ENCODE measurements around the gene NFIL3.

The NFIL3 gene

DNA sequence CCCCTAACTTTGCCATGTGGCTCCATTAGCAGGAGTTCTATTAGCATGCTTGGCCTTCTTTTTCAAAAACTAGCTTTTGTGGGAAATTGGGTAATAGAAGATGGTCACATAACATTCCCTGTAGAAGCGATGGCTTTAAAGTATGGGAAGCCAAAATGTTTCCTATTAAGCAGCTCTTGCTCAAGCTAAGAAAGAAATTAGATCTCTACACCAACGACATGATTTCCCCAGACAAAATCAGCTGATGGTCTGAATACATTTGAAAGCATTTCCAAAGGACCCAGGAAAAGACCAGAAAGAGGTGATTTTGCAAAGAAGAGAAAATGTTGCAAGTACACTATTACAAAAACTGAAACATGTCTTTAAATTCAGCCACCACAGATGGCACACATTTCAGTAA lies 4.8 kb upstream of the NFIL3 start:
- TF ChIP-seq CTCF (conservative IDR thresholded peaks at IDR 0.05; ENCODE audit: low read depth, low read length) = no peak
- no peak for DNase-seq (ENCODE audit: low read depth)
- H3K4me3 ChIP-seq (ENCODE audit: low read length) = no peak overlapping the region

GRCh38 chr9:91427873-91428272 lies 4.2 kb upstream of the NFIL3 start:
- TF ChIP-seq CTCF (conservative IDR thresholded peaks at IDR 0.05; ENCODE audit: low read depth, low read length) = no peak
- no peak for DNase-seq (ENCODE audit: low read depth)
- H3K4me3 ChIP-seq (ENCODE audit: low read length) = no peak overlapping the region

DNA sequence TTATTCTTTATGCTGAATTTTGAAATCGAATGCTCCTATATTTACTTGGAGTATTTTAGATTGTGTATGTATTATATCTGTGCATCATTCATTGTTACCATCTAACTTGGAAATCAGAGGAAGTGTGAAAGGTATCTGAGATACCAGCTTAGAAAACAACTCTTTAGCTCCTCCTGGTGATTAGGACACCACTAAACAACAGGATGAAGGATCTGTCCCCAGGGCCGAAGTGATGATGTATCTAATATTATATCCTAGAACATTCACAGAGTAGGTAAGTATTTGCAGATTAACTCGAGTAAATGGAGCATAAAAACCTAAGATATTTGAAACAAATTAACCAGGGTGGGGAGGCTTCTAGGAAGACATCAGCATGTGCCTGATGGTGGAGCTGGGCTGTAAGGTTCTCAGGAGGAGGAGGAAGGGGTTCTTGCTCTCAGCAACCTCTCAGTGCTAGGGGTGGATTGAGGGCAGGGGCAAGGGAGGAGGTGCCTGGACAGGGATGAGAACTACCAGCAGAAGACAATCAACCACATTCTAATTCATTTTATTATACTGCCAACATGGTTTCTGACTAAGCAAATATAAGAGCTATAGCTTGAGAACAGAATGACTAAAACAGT lies 2.6 kb upstream of the NFIL3 start:
- no peak for DNase-seq (ENCODE audit: low read depth)
- TF ChIP-seq CTCF (conservative IDR thresholded peaks at IDR 0.05; ENCODE audit: low read depth, low read length) = peak; percentile 50
- H3K4me3 ChIP-seq (ENCODE audit: low read length) = no peak overlapping the region

GRCh38 chr9:91425271-91425670 lies 1.6 kb upstream of the NFIL3 start:
- no peak for DNase-seq (ENCODE audit: low read depth)
- no peak for TF ChIP-seq CTCF (conservative IDR thresholded peaks at IDR 0.05; ENCODE audit: low read depth, low read length)
- no peak overlapping the region for H3K4me3 ChIP-seq (ENCODE audit: low read length)

DNA sequence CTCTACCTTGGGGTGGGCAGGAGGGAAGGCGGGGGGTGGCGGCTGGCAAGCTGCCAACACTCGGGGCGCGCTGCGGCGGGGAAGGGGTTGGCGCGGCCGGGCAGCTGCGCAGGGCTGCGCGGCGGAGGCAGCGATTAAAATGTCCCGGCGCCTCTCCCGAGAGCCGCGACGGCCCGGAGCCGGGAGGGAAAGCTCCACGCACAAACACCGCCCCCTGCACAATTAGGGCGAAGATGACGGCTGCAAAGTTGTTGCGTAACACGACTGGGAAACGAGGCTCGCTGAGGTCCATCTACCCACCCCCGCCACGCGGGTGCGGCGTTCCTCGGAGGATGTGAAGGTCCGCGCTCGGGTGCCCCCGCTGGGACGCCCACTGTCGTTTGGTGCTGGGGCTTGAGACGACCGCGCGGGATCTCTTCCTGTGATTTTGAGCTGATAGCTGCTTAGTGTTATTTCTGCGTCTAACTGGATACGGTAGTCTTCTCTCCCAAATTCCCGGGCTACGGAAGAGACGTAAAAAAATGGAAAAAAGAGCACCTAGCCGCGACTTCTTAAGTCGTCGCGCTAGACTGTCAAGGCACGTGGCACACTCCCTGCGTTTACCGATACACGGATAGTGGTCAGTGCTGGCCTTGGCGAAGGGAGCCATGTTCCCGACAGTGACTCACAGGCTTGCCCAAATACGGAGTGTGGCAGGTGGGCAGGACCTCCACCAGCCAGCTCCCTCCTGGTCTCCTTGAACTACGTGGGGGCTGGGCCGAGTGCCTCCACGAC lies 958 bp upstream of the NFIL3 start:
- TF ChIP-seq CTCF (conservative IDR thresholded peaks at IDR 0.05; ENCODE audit: low read depth, low read length) = peak; percentile 17
- peak overlapping the region; percentile 63 for H3K4me3 ChIP-seq (ENCODE audit: low read length)
- no peak for DNase-seq (ENCODE audit: low read depth)

DNA sequence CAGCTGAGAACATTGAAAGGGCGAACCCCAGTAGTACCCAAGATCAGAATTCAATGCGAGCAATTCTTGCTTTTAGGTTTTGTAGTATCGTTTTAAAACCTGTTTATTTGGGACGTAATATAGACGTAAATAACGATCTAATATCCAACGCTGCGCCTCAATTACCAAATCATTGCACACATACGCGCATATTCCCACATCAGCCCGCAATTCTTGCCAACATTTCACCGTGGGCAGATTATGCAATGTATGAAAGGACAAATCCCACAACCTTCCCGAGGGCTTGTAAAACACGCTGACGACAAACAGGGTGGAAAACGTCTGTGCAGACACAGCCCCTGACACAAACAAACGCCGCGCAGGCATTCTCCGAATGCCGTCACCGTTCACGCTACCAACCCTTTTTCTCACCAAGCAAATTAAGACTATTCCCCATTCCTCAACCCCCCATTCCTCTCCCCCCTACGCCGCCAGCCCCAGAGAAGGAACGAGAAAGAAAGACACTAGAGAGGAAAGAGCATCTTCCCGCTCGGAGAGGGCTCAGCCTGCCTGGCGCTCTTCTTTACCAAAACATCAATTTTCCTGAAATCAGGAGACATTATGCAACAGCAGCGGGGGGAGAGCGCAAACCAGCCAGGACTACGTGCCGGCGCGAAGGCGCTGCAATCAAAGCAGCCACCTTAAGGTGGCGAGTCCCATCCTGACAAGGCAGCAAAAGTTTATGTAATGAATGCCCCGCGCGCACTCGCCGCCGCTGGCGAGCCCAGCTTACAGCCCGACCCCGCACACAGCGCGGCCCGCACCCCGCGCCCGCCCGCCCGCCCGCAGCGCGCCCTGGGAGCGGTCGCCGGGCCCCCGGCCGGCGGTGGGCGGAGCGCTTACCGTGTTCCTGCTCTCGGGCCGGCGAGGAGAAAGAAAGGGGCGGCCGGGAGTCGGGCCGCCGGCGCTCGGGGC lies 597 bp downstream of the NFIL3 start:
- no peak for DNase-seq (ENCODE audit: low read depth)
- H3K4me3 ChIP-seq (ENCODE audit: low read length) = peak overlapping the region; percentile 85
- peak; percentile 22 for TF ChIP-seq CTCF (conservative IDR thresholded peaks at IDR 0.05; ENCODE audit: low read depth, low read length)

All from retinal pigment epithelial cell (primary cell).